ENCODE data around the gene C1orf21. TPM values are rescaled to one million over a fixed set of nuclear protein-coding genes. Genes with fewer than 3 reads are reported as not detected.

Gene C1orf21
- total and polyA plus RNA-seq, 2 donors (not counting 3 experiments of a cell fraction or from before 2014, with no cell fraction given), result 0.79 to 8.5 TPM

- H2AFZ ChIP-seq (ENCODE audit: low read depth, low read length), result no peak overlapping the region
- CTCF ChIA-PET, result interaction anchor here (0.6 kb wide), 1 partner anchor 407 kb away, joined by 3 read pairs; no protein-coding TSS in a partner anchor
Observed at GRCh38 chr1:184535191-184535970, 148.6 kb downstream of the C1orf21 start.

More at GRCh38 chr1:184535191-184535970, 148.6 kb downstream of the C1orf21 start:
- dilution Hi-C loops (cut with MboI; ENCODE audit: extremely low pct_ligation_motif_present, low sequenced_read_pairs), result no loop called here
- no peaks in the 10 kb centered on the region for H3K36me3 ChIP-seq (ENCODE audit: control insufficient read depth in 2 of 2, extremely low read depth in 1 of 2, insufficient read depth in 2 of 2, low read length in 2 of 2)
- BruUV-seq (replicated peaks), result no TSS peak
- no peaks in the 10 kb centered on the region for H3K79me2 ChIP-seq (ENCODE audit: control insufficient read depth, insufficient read depth, low read length)
- H3K9me3 ChIP-seq (replicated peaks; ENCODE audit: control insufficient read depth, insufficient read depth, low read length), result no peaks in the 10 kb centered on the region
- no peak overlapping the region for H3K4me2 ChIP-seq (ENCODE audit: insufficient read depth, low read length)
- H3K27ac ChIP-seq (ENCODE audit: insufficient read depth, low read depth, low read length), result no peak overlapping the region
- POLR2A ChIA-PET, result no interaction called here
- no peaks in the 10 kb centered on the region for H3K27me3 ChIP-seq (ENCODE audit: control insufficient read depth in 2 of 2, insufficient read depth in 2 of 2, low read length in 2 of 2)
- no peaks in the 10 kb centered on the region for H4K20me1 ChIP-seq (replicated peaks; ENCODE audit: control insufficient read depth, extremely low read depth, insufficient read depth, low read length)
- DNase-seq (ENCODE audit: low read depth, low spot score) (peak; percentile 55), FAIRE-seq (no peak)
- H3K9ac ChIP-seq (replicated peaks; ENCODE audit: extremely low read depth, insufficient read depth, low read length), result no peak overlapping the region
- TF ChIP-seq POLR2AphosphoS5 (IDR thresholded peaks at IDR 0.05; ENCODE audit: insufficient read depth, low read depth, low read length) (no peak), FOS (IDR thresholded peaks at IDR 0.05; ENCODE audit: borderline replicate concordance, insufficient read depth, low read length) (no peak), MAX (IDR thresholded peaks at IDR 0.05; ENCODE audit: insufficient read depth, insufficient read length) (no peak), CTCF (IDR thresholded peaks at IDR 0.05; ENCODE audit: extremely low read depth in 1 of 2, insufficient read depth in 1 of 2, low read depth in 1 of 2, low read length in 2 of 2) (no peak), JUN (IDR thresholded peaks at IDR 0.05; ENCODE audit: borderline replicate concordance, insufficient read depth, insufficient read length, low read depth) (no peak), GATA2 (IDR thresholded peaks at IDR 0.05; ENCODE audit: insufficient read depth, insufficient read length, low read depth, low read length) (no peak), POLR2A (IDR thresholded peaks at IDR 0.05; ENCODE audit: low read depth, low read length) (no peak), MYC (IDR thresholded peaks at IDR 0.05; ENCODE audit: low read depth, low read length) (no peak), EZH2 (IDR thresholded peaks at IDR 0.05; ENCODE audit: borderline replicate concordance, low read depth, low read length, severe bottlenecking) (no peak)
- H3K9me1 ChIP-seq (replicated peaks; ENCODE audit: control insufficient read depth, extremely low read depth, insufficient read depth, low read length), result no peaks in the 10 kb centered on the region
- H3K4me3 ChIP-seq (replicated peaks in 1 of 3; ENCODE audit: insufficient read depth in 1 of 3, low read depth in 1 of 3, low read length in 3 of 3), result no peak overlapping the region
- no peaks in the 10 kb centered on the region for H3K4me1 ChIP-seq (ENCODE audit: control insufficient read depth, extremely low read depth, insufficient read depth, low read length)
- intact Hi-C loops (cut with micrococcal nuclease), result no loop called here
